HG02885 (cell line): ENCODE data around the gene FCHSD2.
"Not testable (repeated sequence)": the region's sequence is repeated elsewhere in the genome, so short reads cannot be mapped to it uniquely, and the experiment has no call there.

Source experiments
- ATAC-seq: cut with Tn5 transposase; IDR thresholded peaks from one replicate; pipeline ENCODE4 v1.9.1; 2021; ENCODE audit warnings: mild to moderate bottlenecking; ENCODE audit not compliant: unreplicated experiment, poor library complexity

Gene FCHSD2

GRCh38 chr11:72977782-72978181 is 164.3 kb downstream of the FCHSD2 start:
- ATAC-seq: not testable (repeated sequence)

DNA sequence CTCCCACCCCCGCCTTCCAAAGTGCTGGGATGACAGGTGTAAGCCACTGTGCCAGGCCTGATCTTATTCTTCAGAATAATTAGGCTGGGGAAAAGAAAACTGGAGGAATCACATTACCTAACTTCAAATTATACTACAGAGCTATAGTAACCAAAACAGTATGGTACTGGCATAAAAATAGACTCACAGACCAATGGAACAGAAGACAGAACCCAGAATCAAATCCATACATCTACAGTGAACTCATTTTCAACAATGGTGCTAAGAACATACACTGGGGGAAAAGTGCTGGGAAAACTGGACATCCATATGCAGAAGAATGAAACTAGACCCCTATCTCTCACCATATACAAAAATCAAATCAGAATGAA is 165.6 kb downstream of the FCHSD2 start:
- not testable (repeated sequence) for ATAC-seq

DNA sequence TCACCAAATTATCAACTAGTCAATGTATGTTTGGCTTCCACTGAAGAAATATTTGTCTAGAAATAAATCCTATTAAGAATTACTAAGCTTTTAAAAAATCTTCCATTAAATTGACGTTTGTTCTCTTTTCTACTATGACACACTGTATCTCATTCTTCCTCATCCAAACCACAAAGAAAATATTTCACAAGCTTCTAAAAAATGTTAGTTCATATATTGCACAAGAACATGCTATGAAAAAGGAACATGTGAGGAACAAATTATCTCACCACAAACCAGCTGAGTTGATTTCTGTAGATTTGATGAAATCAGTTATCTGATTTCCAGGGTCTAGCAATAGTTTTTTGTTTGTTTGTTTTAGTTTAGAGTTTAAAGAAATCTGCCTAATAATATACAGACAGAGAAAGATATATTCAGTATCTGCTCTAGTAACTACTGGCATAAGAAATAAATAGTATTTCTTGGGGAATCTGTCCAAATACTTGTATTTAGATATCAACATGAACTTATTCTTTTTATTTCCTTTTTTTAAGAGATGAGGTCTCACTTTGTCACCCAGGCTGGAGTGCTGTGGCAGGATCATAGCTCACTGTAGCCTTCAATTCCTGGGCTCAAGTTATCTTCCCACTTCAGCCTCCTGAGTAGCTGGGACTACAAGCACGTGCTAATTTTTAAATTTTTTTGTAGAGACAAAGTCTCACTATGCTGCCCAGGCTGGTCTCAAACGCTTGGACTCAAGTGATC is 166.2 kb downstream of the FCHSD2 start:
- no peak for ATAC-seq

DNA sequence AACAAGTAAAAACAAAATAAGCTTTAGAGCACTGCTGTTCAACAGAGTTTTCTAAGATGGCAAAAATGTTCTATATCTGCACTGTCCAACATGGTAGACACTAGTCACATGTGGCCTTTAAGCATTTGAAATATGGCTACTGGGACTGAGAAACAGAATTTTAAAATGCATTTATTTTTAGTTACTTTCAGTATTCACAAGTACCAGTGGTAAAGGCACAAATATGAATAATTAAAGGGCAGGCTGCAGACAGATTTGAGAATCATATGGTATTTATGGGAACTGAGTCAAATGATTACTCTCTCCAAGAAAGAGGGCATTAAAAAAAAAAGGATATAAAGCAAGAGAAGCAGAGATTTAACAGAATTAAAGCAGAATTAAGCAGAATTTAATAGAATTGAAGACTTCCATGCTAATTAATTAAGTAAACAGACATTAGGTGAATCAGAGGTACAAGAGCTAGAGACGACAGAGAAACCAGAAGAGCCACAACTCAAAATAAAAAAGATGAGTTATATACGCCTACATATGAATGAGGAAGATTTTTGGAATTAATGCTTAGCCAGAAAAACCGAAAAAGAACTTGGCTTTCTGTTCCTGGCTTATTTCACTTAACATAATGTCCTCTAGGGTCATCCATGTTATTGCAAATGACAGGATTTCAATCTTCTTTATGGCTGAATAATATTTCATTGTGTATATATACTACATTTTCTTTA is 167.5 kb downstream of the FCHSD2 start:
- ATAC-seq: no peak

- no peak for ATAC-seq
Measured at GRCh38 chr11:72972496-72973128, 169.5 kb downstream of the FCHSD2 start.

GRCh38 chr11:72971192-72971967 is 170.7 kb downstream of the FCHSD2 start:
- ATAC-seq: no peak

DNA sequence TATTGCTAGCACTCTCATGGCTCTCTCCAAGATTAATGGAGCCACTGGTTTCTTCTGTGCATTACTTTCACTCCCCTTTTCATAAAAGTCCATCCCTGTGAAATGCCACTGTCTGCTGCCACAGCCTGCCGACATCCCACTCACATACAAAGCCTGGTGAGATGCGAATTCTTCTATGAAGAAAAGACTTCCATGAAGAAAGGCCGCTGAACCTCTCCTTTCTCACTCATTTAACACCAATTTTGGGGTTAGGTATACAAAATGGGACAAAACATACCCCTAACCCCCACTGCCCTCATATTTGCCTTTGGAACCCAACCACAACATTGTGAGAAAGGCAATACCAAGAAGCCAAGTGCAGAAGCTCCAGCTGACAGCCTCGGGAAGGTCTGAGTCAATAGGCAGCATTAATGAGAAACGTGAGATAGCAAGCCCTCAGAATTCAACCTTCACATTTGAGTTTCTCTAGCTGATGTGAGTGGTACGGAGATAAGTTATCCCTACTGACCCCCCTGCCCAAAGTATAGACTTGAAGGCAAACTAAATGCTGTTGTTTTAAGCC is 171.5 kb downstream of the FCHSD2 start:
- no peak for ATAC-seq

DNA sequence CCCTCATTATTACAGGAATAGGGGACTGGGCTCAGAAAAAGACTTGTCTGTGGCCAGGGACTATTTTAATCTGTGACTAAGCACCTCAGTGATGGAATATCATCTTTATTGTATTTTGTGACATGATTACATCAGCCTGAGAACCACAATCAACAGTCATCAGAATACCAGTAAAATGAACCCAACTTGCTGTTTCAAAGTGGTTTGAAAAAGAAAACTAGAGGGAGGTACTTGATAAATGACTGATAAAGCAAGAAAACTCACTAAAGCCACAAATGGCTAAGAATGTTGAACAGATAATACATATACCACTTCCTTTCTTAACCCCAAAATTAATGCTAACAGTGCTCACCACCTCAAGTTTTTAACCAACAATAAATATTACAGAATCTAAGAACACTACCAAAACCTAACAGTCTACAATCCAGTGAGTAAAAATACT is 172.2 kb downstream of the FCHSD2 start:
- ATAC-seq: peak; percentile 82

- no peak for ATAC-seq
Measured at GRCh38 chr11:72968390-72968789, 173.7 kb downstream of the FCHSD2 start.

DNA sequence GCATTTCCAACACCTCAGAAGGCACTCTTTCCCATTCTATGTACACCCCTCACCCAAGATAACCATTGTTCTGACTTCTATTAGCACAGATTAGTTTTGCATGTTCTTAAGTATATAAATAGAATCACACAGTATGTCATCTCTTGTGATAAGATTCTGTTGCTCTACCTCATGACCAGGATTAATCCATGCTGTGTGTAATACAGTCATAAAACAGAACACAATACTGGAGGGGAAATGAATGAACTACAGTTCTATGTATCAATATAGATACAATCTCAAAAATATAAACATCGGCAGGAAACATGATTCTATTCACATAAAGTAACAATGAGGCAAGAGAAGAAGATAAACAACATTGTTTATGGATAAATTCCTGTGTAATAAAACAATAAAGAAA is 176.4 kb downstream of the FCHSD2 start:
- ATAC-seq: no peak

DNA sequence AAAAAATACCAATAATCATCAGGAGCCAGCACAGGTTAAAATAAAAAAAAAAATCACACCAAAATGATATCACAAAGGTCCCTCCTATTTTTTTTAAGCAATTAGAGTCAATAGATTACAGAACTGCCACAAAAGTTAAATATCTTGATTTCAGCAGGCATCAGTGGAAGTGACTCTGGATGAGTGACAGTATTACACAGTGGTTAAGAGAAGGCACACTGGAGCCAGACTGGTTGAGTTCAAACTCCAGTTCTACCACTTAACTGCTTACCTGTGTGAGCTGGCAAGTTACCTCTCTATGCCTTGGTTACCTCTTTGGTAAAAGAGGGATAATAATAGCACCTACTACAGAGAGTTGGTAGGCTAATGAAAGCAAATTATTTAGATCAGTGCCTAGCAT is 179.4 kb downstream of the FCHSD2 start:
- ATAC-seq: no peak

DNA sequence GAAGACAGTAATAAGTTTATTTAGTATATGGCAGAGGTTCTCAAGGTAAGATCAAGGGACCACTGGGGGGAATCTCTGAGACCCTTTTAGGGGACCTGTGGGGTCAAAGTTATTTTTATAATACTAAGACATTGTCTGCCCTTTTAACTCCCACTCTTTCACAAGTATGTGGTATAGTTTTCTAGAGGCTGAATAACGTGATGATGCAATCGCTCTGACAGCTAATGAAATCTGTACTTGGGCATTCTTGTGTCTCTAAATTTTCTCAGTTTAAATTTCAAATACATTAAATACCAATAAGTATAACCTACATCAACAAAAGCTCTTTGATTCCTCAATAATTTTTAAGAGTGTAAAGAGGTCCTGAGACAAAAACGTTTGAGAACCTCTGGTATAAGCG is 180.0 kb downstream of the FCHSD2 start:
- no peak for ATAC-seq

DNA sequence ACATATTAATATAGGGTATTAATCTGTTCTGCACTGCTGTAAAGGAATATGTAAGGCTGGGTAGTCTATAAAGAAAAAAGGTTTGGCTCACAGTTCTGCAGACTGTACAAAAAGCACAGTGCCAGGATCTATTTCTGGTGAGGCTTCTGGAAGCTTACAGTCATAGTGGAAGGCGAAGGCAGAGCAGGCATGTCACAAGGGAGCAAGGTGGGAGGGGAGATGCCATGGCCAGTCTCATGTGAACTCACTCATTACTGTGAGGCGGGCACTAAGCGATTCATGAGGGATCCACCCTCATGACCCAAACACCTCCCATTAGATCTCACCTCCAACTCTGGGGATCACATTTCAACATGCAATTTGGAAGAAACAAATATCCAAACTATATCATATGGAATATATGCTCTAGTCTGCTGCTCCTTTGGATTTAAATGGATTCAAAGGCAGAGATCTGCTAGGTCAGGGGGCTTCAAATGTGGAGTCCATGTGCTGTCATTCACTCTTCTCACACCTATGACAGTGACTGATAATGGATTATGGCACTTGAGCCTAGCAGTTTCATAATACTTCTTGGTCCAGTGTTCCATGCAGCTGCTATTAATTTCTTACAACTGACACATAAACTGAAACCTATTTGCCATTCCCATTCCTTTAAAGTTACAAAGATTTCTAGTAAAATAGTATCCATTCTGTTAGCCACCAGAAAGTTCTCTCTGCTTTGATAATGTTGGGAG is 182.0 kb downstream of the FCHSD2 start:
- ATAC-seq: no peak

GRCh38 chr11:72958791-72959190 is 183.3 kb downstream of the FCHSD2 start:
- ATAC-seq: no peak

DNA sequence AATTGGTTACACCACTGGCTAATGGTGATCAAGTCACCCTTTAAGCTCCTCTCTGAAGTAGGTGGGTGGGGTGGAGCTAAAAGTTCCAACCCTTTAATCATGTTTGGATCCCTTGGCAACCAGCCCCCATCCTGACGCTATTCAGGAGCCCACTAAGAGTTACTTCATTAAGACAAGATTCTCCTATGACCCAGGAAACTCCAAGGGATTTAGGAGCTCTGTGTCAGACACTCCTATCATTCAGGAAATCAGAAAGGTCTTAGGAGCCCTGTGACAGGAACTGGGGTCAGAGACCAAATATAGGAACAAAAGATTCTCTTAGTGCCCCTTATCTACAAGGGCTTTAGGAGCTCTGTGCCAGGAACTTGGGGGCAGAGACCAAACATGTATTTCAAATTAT is 186.7 kb downstream of the FCHSD2 start:
- no peak for ATAC-seq

- ATAC-seq: no peak
Measured at GRCh38 chr11:72954860-72955259, 187.3 kb downstream of the FCHSD2 start.

- ATAC-seq: no peak
Measured at GRCh38 chr11:72953637-72954036, 188.5 kb downstream of the FCHSD2 start.

- ATAC-seq: no peak
Measured at GRCh38 chr11:72951888-72952287, 190.2 kb downstream of the FCHSD2 start.

GRCh38 chr11:72951193-72951592 is 190.9 kb downstream of the FCHSD2 start:
- no peak for ATAC-seq

- no peak for ATAC-seq
Measured at GRCh38 chr11:72950685-72951084, 191.4 kb downstream of the FCHSD2 start.
